ENCODE measurements around the gene IMPA2.
"Not testable (repeated sequence)": the region's sequence is repeated elsewhere in the genome, so short reads cannot be mapped to it uniquely, and the experiment has no call there.

The IMPA2 gene

DNA sequence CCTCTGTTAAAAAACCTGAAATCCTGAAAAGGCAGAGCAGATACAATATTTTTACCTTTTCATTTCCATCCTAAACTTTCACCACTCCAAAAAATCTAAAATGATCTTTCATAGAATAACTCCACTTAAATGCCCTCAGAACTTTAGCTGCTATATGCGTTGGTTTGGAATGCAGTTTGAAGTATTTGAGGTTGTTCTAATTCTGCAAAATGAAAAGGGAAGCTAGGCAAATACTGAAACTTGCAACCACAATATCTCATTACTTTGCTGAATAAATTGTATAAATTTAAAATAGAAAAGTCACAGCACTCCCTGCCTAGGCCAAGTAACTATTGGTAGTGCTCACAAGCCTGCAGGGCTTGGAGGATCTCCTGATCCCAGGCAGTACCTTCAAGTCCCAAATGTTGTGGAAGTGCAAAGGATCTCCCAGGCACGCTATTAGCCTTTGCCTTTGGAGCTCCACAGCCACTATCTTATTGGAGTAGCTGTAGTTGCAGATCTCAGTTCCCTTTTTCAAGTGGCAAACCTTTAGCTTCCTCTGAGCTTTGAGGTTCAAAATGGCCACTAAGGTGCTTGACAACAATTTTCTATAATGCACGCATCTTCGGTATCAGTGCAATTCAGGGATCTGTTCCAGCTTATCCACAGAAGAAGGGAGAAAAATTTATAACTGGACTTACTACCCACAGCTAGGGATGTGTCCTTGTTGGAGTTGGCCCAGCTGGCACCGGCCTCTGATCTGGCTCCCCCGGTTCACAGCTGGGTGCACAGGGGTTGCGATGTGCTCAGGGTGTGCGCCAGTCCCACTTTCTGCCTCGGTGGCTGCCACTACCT is 68.9 kb downstream of the IMPA2 start:
- no peak for DNase-seq (ENCODE audit: low spot score)

DNA sequence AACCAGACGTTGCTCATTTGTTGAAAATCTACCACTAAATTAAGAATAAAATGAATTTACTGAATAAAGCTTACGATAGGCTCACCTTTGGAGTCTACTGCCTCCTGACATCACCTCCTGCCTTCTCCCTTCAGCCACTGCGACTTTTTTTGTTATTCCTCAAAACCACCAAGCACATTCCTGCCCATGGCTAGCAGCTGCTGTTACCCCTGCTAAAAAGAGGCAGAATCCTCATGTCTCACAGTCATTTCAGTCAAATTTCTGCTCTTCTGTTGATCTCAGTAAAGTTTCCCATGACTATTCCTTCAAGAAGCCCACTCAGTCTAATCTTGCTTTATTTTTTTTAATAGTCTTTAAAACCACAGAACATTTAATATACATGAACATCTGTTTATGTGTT is 71.6 kb downstream of the IMPA2 start:
- no peak for DNase-seq (ENCODE audit: low spot score)

DNA sequence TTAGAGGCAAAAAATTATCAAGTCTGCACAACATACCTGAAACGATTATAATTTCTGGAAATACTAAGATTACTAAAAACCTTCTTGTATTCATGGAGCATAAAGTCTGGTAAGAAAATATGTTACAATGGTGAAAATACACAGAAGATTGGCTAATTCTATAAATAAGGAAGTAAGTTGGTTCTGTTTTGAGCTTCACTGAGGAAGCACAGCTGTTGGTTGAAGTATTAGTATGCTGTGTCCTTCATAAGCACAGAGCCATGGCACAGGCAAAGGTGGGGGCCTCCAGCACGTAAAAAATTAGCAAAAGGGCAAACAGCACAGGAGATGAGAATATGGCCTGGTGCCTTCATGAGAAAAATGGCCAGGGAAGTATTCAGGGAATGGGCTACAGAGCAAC is 72.0 kb downstream of the IMPA2 start:
- no peak for DNase-seq (ENCODE audit: low spot score)

DNA sequence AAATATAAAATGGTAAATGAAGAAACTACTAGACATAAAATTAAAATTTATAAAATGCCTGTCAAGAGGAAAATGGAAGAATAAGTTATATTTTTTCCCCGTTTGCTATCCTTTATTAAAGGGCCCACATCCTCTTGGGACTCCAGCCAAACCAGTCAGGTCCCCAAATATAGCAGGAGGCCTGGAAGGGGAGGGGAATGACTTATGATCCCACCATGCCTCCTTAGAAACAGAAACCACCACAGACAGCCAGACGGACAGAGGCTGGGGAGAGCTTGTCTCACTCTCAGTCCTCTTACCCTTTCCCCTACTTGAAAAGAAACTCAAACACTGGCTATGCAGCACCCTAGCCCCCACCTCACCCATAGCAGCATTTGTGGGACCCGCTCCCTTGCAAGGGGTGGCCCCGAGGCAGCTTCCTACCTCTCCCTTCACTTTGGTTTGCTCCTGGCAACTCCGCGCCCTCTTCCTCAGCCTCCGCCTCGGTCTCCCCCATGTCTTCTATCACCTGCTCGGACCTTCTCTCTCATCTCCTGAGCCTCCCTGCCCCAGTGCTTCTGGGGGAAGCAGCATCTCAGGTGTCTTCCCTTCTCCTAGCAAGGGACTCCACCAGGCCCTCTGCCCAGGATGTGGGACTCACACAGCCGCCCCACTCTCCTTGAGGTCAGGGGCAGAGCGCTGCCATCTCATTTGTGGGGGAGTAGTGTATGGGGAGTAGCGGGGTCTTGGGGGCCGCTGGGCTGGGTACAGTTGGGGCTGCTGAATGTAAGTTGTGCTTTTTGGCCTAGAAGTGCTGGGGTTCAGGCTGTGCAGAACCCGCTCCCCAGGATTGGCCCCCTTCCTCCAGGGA is 75.0 kb downstream of the IMPA2 start:
- no peak for DNase-seq (ENCODE audit: low spot score)

DNA sequence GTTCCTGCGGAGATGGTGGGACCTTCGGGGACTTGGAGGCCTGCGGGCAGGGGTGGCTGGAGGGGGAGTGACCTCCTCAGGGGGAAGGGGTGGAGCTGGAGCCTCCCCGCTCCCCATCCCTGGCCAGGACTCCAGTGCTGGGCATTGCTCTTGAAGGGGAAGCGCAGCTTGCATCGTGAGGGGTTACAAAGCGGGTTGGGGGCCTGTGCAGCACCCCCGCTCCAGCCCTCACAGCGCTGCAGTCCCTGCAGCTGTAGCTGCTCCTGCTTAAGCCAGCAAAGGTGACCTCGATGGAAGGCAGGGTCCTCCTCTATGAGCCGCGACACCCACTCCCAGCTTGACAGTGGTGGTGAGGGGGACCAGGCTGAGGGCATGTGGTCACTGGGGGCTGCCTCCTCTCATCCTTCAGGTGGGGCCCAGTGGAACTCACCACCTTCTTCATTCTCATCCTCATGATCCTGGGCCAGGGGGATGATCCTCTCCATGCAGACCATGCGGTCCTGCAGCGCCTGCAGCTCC is 75.6 kb downstream of the IMPA2 start:
- no peak for DNase-seq (ENCODE audit: low spot score)

DNA sequence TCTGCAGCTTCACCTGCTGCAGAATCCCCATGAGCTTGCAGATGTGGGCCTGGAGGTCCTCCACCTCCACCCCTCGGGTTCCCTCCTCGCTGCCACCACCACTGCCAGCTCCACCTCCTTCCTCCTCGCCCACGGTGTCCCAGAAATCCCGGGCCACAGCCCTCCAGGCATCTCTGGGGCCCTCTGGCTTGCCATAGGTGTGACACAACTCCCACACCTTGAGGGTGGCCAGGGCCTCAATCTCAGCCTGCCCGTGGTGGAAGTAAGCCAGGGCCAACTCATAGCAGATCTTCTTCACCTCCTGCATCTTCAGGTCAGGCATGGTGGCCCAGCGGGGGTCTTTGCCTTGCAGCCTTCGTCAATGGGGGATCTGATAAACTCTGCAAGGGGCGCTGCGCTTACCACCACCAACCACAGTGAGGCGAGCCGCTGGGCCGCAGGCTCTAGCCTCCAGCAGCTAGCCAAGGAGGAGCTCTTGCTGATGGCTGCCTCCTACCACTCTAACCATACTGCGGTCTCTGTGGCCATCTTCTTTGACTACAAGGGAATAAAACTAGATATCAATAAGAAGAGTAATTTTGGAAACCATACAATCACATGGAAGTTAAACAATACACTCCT is 76.2 kb downstream of the IMPA2 start:
- DNase-seq (ENCODE audit: low spot score), result no peak

DNA sequence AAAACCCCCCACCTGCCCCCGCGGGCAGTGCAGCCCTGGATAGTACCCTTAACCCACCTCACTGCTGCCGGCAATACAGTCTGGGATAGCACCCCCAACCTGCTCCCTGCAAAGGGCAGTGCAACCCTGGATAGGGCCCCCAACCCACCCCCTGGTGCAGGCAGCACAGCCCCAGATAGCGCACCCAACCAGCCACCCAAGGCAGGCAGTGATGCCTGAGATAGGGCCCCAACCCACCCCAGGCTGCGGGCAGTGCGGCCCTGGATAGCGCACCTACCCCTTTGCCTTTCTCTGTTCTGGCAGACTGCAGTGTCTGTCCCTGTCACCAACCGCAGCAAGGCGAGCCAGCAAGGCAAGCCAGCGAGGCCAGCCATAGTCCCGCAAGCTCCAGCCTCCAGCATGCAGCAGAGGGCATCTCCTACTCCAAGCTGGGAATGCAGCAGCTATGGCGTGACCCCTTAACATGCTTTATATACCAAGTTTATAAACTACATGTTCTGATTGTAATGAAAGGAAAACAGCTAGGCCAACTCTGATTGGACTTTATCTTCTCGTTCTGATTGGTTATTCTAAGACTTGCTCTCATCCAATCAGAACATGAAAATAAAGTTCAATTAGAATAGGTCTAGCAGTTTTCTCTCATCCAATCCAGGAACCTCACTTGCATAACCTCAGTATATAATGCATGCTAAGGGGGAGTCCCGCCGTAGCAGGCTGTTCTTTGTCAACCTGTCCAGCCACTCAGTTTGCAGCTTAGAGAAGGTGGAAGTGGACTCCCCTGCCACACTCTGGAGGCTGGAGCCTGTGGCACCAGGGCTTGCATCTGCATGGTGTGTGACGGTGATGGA is 78.3 kb downstream of the IMPA2 start:
- no peak for DNase-seq (ENCODE audit: low spot score)

DNA sequence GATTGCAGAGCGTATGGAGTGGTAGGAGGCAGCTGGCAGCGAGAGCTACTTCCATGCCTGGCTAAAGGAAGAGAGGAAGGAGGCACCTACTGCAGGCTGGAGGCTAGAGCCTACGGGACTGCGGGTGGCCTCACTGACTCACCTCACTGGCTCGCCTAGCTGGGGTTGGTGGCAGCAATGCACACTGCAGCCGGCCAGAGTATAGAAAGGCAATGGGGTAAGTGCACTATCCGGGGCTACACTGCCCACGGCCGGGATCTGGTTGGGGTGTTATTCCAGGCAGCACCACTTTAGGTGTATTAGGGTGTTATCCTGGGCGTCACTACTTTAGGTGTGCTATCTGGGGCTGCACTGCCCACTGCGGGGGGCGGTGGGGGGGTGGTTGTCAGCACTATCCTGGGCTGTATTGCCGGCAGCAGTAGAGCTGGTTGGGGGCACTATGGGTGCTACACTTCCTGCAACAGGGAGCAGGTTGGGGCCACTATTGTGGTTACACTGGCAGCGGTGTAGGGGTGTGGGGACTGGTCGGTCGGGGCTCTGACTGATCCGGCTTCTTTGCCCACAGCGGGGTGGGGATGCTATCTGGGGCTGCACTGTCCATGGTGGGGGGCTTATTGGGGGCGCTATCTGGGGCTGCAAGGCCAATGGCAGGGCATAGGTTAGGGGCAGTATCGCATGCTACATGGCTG is 79.0 kb downstream of the IMPA2 start:
- DNase-seq (ENCODE audit: low spot score), result peak; percentile 42

DNA sequence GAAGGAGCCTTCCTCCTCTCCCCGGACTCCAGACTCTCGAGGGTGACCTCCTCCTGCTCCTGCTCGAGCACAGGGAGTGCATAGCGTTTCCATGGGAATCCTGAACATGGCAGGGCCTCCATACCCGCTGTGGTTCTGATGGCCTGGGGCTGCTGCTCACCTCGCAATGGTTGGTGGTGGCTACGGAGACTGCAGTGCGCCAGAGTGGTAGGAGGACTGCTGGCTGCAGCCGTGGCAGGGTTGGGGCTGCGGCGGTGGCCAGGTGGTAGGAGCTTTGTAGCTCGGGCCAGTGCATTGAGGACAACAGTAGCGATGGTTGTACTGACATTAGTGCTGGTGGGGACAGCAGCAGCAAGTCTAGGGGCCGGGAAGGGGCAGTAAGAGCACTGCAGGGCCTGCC is 80.4 kb downstream of the IMPA2 start:
- no peak for DNase-seq (ENCODE audit: low spot score)

DNA sequence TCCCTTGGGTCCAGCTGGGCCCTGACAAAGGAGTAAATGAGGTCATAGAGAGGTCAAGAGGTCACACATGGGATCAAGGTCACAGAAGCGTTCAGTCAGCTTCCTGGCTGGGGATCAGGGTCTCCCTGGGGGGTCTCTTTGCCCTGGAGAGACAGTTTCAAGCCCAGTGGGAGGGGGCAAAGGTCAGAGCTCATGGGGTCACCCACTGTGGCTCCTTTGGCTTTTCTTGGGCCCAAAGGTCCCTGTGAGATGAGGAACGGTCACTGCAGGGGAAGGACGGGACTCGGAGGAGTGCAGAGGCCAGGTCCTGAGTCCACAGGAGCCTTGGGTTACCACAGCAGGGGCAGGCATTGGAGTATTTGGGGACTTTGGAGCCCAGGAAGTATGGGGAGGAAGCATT is 81.7 kb downstream of the IMPA2 start:
- no peak for DNase-seq (ENCODE audit: low spot score)

DNA sequence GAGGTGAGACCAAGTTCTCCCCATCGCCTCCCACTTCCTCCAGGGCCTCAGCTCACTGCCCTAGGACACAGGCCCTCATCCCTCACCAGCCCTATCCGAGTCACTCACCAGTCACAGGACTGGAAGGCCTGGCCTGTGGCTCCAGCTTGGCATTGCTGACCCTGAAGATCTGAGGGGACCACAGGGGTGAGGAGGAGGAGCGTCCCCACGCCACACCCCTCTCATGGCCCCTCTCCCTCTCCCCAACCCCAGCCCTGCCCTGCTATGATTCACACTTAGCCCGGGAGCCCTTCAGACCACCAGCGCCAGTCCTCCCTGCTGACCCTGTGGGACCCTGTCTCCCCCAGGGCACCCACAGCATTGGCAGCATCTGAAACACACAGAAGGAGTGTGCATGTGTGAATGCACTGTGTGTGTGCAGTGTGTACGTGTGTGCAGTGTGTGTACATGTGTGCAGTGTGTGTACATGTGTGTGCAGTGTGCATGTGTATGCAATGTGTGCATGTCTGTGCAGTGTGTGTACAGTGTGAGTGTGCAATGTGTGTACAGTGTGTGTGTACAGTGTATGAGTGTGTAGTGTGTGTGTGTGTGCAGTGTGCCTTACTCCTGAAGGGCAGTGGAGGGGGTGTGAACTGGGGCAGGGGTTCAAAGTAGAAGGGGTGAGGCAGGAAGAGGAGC is 82.9 kb downstream of the IMPA2 start:
- no peak for DNase-seq (ENCODE audit: low spot score)

DNA sequence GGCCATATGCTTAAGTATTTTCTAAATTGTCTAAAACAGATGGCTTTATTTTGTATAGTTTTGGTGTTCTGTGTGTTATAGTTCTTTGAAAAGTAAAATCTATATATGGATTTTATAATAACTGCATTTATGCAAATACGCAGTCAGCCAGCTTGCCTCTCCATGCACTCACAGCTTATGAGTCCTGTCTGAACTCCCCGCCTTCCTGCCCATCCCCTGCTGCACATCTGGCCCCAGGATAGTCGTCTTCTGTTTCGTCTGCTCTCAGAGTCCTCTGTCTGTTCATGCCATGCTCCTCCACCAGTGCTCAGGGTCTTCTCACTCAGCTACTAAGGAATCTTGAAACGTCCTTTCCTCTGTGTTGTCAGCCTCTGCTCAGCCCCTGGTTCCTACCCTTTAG is 84.1 kb downstream of the IMPA2 start:
- no peak for DNase-seq (ENCODE audit: low spot score)

DNA sequence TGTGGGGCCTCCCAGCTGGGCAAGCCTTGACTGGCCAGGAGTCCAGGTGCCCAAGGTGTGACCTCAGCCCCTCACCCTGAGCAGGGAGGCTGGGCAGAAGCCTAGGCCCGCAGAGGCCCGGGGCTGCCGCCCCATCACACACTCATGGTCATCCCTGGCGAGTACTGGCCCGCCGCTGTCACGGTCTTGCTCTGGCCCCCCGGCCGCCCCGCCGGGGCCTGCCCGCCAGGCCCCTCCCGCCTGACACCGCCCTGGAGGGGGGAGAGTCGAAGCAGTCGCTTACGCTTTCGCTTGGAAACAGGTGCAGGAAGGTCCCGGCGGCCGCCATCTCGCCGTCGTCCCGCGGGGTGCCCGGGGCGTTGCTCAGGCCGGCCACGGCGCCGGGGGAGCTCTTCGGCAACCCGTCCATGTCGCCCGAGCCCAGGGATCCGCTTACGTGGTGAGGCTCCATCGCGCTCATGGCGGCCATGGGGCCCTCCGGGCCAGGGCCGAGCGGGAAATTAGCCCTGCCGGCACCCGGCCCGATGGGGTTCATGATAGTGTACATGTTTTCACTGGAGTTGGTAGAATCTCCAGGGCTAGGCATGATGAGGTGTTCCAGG is 85.7 kb downstream of the IMPA2 start:
- no peak for DNase-seq (ENCODE audit: low spot score)

DNA sequence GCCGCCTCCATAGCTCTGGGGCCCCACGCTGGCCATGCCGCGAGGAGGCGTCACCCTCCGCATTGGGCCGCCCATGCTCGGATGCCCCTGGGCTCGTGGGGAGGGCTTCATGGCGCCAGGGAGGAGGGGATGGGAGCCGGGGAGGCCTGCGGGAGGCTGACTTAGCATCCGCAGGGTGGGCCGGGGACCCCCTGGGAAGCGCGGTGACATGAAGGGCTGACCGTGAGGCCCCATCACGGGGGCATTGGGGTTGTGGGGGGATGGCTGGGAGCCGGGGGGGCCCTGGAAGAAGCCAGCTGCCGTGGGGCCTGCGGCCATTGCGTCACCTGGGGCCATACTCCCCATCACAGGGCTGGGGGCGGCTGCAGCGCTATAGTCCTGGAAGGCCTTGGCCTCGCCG is 86.4 kb downstream of the IMPA2 start:
- DNase-seq (ENCODE audit: low spot score), result no peak

DNA sequence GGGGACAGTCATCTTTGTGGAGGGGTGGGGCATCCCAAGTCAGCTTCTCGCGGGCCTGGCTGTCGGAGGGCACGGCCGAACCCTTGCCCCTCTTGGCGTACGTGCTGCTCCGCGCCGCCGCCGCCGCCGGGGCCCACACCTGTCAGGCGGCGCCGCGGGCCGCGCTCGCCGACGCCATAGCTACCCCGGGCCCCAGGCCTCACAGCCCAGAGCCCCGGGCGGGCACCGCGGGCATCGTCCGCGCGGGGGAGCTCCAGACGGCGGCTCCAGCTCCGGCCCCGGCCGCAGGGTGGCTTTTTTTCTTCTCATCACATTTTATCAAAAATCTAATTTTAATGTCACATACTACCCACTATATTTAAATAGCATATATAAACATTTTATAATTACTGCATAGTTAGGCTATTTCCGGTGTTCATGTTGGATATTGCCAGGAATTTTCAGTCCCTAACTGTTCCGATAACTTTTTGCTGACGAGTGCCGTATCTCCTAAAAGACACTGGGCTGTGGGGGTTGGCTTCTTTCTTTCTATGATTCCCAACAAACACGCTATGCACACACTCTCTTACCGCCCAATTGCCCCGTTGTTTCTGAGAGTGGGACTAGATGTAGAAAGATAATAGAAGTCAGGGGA is 87.1 kb downstream of the IMPA2 start:
- DNase-seq (ENCODE audit: low spot score), result not testable (repeated sequence)

DNA sequence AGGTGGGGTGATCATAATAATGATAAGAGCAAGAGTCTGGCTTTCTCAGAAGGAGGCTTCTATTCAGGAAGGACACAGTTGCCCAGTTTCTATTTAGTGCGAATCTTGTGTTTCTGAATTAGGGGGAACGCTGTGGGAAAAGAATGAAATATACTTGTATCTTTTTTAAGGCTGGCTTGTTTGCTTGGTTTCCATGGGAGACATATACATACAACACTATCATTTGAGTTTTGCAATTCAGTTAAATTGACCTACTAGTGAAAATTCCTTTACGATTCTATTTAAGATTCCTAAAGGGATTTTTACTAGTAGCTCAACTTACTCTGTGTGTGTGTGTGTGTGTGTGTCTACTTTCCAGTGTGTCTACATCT is 87.6 kb downstream of the IMPA2 start:
- DNase-seq (ENCODE audit: low spot score), result no peak

DNA sequence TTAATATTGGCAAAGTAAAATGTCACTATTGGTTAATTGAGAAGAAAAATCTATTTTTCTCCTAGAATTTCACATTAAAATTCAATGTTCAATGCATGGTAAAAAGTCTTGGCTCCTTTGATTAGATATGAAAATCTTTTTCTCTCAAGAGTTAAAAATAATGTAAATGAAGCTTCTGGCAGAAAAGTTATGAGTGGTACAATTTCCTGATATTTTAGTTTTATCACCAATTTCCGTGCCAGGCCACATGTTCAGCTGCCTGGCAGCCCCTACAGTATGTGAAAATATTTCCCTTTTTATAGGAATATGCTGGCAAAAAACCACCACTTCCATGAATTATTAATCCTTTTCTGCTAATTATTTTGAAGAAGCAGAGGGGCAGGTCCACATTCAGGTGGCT is 89.8 kb downstream of the IMPA2 start:
- not testable (repeated sequence) for DNase-seq (ENCODE audit: low spot score)

DNA sequence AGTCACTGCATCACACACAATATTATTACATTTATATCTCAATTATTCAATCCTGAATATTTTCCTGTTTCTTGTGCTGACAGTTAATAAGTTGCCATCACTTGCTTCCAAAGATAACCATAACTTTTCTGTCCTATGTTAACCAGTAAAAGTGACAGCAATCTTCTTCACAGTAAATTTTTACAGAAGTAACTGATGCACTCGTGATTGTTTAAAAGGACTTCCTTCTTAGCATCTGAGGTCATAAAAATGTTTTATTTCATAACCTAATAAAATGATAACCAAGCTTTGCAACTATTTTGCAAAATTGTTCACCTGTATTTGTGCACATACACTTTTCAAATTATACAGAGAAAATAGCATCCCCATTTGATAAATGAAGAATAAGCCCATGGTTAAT is 91.7 kb downstream of the IMPA2 start:
- no peak for DNase-seq (ENCODE audit: low spot score)

DNA sequence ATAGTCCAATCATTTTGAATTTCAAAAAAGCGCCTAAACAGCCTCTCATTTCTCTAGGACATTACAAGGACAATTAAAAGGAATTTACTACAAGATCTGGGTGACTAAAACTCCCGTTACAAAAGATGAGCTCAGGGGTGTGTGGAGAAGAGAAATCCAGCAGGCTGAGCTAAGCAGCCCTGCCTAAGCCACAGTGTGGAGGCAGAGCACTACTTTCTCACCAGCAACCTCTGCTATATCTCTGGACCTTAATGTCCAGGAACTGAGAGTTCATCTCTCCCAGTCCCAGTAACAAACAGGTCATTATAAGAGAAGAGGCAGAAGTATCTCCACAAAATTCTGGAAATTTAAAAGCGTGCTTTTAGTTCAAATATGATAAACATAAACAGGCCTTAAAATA is 93.4 kb downstream of the IMPA2 start:
- peak; percentile 13 for DNase-seq (ENCODE audit: low spot score)

All from RKO (cell line).